OCI-LY3 (cell line): ENCODE measurements around the gene LDLRAD4.

ENCODE experiments used
- H2AFZ ChIP-seq: fragments of 200-600, 300-600 bp; shearing (Covaris generic); 2 replicates; pipeline ENCODE4 v1.6.0; 2014; ENCODE audit warnings: antibody characterized with exemption, low read depth, low read length
- H3K27ac ChIP-seq: fragments of 200-600, 300-600 bp; sonication (generic); 2 replicates; pipeline ENCODE4 v1.5.1; 2014; ENCODE audit warnings: mild to moderate bottlenecking, low read length, moderate library complexity, mixed read lengths
- H3K27me3 ChIP-seq: fragments of 200-600, 300-600 bp; sonication (generic); 2 replicates; pipeline ENCODE4 v1.6.1; 2014; ENCODE audit warnings: low read depth, low read length, mixed read lengths
- H3K36me3 ChIP-seq: fragments of 200-600, 300-600 bp; sonication (generic); replicated peaks from 2 replicates; pipeline ENCODE3; 2014; ENCODE audit warnings: low read depth, low read length, mixed read lengths
- H3K4me1 ChIP-seq: fragments of 300-600, 200-600 bp; sonication (generic); 2 replicates; pipeline ENCODE4 v1.6.1; 2014; ENCODE audit warnings: low read length, mixed read lengths
- H3K4me2 ChIP-seq: fragments of 200-600, 300-600 bp; sonication (generic); 2 replicates; pipeline ENCODE4 v1.6.1; 2014; ENCODE audit warnings: low read length, mixed read lengths
- H3K4me3 ChIP-seq: fragments of 300-600, 200-600 bp; sonication (generic); 2 replicates; pipeline ENCODE4 v1.5.1; 2014; ENCODE audit warnings: antibody characterized with exemption, mild to moderate bottlenecking, low read length, moderate library complexity
- H3K79me2 ChIP-seq: fragments of 300-600, 200-600 bp; shearing (Covaris generic); 2 replicates; pipeline ENCODE4 v1.6.1; 2014; ENCODE audit warnings: mild to moderate bottlenecking, low read length, mixed read lengths
- H3K9ac ChIP-seq: fragments of 300-600, 200-600 bp; shearing (Covaris generic); 2 replicates; pipeline ENCODE4 v1.6.0; 2014; ENCODE audit warnings: mild to moderate bottlenecking, low read length, moderate library complexity
- H3K9me3 ChIP-seq: fragments of 200-600, 300-600 bp; shearing (Covaris generic); 2 replicates; pipeline ENCODE4 v1.6.1; 2014; ENCODE audit warnings: low read length, mixed read lengths; ENCODE audit not compliant: insufficient read depth
- H4K20me1 ChIP-seq: fragments of 200-600, 300-600 bp; sonication (generic); 2 replicates; pipeline ENCODE4 v1.6.1; 2016; ENCODE audit warnings: low read length, mixed read lengths; ENCODE audit not compliant: insufficient read depth
- EZH2phosphoT487 ChIP-seq: fragments of 200-600 bp; shearing (Covaris generic); IDR thresholded peaks from 2 replicates; pipeline ENCODE4 v1.6.1; 2018; ENCODE audit warnings: antibody characterized with exemption, mixed run types, low read depth
- TF ChIP-seq, protein P1 (sequence below): fragments of 200-600, 300-600 bp; sonication (generic); IDR thresholded peaks from 2 replicates; pipeline ENCODE4 v1.5.1; 2014; ENCODE audit warnings: antibody characterized with exemption, low read length, low read depth

The LDLRAD4 gene

DNA sequence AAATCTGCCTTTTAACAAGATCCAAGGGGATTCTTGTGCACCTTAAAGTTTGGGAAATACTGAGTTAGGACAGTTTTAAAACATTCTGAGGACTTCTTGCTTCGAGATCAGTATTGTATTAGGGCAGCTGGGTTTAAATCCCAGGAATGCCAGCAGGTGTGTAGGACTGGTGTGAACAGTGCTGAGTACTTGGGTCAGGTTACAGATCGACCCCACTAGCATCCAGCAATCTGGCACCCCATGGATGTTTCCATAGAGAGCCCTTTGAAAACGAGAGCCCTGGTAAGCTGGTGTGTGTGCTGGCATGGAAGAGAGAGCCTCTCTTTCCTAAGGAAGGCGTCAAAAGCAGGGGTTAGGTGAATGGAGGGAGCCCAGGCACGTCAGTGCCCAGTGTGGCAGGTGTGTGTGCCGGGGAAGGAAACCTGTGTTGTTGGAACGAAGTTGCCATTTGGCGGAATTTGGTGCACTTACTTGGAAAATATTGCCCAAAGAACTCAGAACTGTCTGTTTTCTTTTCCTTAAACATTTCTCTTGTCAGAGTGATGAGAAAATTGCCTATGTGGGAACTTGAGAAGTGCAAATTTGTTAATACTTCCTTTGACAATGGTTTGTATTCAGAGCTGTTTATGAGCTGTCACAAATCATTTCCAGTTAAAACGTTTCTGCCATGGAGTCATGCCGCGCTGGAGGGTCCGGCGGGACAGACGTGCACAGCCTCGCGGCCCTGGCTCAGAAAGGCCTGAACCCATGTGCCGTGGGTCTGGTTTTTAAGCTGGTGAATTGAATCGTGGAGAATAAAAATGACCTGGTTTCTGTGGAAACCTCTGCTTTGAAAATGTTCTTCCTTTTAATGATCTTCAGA lies 38.1 kb downstream of the LDLRAD4 start:
- no peak overlapping the region for H3K4me3 ChIP-seq
- H3K36me3 ChIP-seq: no peaks in the 10 kb centered on the region
- H3K9me3 ChIP-seq: no peaks in the 10 kb centered on the region
- TF ChIP-seq EZH2phosphoT487: no peak
- TF ChIP-seq, protein P1, sequence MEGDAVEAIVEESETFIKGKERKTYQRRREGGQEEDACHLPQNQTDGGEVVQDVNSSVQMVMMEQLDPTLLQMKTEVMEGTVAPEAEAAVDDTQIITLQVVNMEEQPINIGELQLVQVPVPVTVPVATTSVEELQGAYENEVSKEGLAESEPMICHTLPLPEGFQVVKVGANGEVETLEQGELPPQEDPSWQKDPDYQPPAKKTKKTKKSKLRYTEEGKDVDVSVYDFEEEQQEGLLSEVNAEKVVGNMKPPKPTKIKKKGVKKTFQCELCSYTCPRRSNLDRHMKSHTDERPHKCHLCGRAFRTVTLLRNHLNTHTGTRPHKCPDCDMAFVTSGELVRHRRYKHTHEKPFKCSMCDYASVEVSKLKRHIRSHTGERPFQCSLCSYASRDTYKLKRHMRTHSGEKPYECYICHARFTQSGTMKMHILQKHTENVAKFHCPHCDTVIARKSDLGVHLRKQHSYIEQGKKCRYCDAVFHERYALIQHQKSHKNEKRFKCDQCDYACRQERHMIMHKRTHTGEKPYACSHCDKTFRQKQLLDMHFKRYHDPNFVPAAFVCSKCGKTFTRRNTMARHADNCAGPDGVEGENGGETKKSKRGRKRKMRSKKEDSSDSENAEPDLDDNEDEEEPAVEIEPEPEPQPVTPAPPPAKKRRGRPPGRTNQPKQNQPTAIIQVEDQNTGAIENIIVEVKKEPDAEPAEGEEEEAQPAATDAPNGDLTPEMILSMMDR: no peak
- H3K4me2 ChIP-seq: no peak overlapping the region
- H3K4me1 ChIP-seq: no peaks in the 10 kb centered on the region
- no peak overlapping the region for H3K9ac ChIP-seq
- H3K27ac ChIP-seq: no peak overlapping the region
- no peaks in the 10 kb centered on the region for H3K79me2 ChIP-seq
- no peaks in the 10 kb centered on the region for H4K20me1 ChIP-seq
- H3K27me3 ChIP-seq: peaks cover 42% of the 10 kb centered on the region
- H2AFZ ChIP-seq: no peak overlapping the region

DNA sequence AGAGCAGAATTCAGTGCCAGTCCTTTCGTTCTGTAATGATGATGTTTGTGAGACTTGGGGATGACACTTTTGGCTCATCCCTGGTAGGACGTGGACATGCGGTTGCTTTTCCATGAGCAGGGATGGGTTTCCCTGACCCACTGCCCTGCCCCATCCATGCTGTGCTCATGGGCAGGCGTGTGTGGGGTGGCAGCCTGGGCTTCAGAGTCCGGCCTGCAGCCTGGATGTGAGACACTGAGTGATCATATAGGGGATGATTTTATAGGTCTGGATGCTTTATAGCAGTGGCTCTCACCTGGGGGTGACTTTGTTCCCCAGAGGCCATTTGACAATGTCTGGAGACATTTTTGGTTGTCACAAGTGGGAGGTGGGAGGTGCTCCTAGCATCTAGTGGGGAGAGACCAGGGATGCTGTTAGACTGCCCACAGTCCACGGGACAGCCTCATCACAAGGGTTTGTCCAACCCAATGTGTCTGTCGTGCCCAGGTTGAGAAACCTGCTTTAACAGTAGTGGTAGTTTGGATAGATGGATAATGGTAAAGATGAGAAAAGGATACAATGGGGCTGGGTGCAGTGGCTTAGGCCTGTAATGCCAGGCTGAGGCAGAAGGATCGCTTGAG lies 38.9 kb downstream of the LDLRAD4 start:
- no peaks in the 10 kb centered on the region for H3K4me1 ChIP-seq
- H3K27me3 ChIP-seq: peaks cover 42% of the 10 kb centered on the region
- no peak overlapping the region for H3K4me3 ChIP-seq
- H3K4me2 ChIP-seq: no peak overlapping the region
- H3K36me3 ChIP-seq: no peaks in the 10 kb centered on the region
- H3K9me3 ChIP-seq: no peaks in the 10 kb centered on the region
- H4K20me1 ChIP-seq: no peaks in the 10 kb centered on the region
- no peaks in the 10 kb centered on the region for H3K79me2 ChIP-seq
- no peak overlapping the region for H3K27ac ChIP-seq
- TF ChIP-seq EZH2phosphoT487: no peak
- TF ChIP-seq, protein P1: no peak
- no peak overlapping the region for H2AFZ ChIP-seq
- H3K9ac ChIP-seq: no peak overlapping the region

DNA sequence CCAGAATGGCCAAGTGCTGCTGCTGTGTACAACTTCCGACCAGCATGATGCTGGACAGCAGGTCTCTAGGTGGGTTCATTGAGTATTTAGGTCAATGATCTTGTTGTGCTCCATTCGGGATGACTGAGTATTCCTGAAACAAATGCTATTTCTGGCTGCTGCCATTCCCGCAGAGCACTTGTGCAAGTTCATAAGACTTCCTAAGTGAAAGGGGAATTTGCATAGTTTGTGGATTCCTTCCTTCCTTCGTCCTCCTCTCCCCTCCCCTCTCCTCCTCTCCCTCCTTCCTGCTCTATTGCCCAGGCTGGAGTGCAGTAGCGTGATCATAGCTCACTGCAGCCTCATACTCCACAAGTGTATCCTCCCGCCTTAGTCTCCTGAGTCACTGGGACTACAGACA lies 40.4 kb downstream of the LDLRAD4 start:
- Histone ChIP-seq H3K79me2 (no peaks in the 10 kb centered on the region), H3K4me1 (no peaks in the 10 kb centered on the region), H4K20me1 (no peaks in the 10 kb centered on the region)

DNA sequence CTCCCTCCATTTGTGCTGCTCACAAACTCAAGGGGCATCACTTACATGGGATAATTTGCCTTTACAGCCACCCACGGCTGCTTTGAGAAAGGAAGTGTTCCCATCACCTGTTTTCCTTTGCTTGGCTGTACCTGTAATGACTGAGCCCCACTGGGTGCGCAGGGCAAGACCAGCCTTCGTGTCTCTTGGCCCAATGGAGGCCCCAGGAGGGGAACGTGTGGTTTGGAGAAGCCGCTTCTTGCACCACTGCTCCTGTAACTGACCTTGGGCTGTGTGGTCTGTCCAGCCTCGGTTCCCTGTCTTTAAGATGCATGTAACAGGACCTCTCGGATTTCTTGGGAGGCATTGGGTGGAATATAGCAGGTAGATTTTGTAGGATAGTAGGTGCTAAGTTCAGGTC lies 41.1 kb downstream of the LDLRAD4 start:
- no peaks in the 10 kb centered on the region for H4K20me1 ChIP-seq
- no peaks in the 10 kb centered on the region for H3K79me2 ChIP-seq
- no peaks in the 10 kb centered on the region for H3K9me3 ChIP-seq
- peaks cover 42% of the 10 kb centered on the region for H3K27me3 ChIP-seq
- H3K27ac ChIP-seq: no peak overlapping the region
- no peak overlapping the region for H3K9ac ChIP-seq
- H3K36me3 ChIP-seq: no peaks in the 10 kb centered on the region
- H2AFZ ChIP-seq: no peak overlapping the region
- no peak overlapping the region for H3K4me2 ChIP-seq
- no peaks in the 10 kb centered on the region for H3K4me1 ChIP-seq
- H3K4me3 ChIP-seq: no peak overlapping the region
- TF ChIP-seq EZH2phosphoT487: no peak
- TF ChIP-seq, protein P1: no peak

More for the DNA sequence above, 40.4 kb downstream of the LDLRAD4 start:
- Histone ChIP-seq H2AFZ (no peak overlapping the region), H3K27ac (no peak overlapping the region), H3K27me3 (peaks cover 42% of the 10 kb centered on the region), H3K4me2 (no peak overlapping the region), H3K36me3 (no peaks in the 10 kb centered on the region), H3K9ac (no peak overlapping the region), H3K9me3 (no peaks in the 10 kb centered on the region), H3K4me3 (no peak overlapping the region)
- TF ChIP-seq, protein P1: no peak
- TF ChIP-seq EZH2phosphoT487: no peak
